H1 (cell line): ENCODE results near the gene GNG11. TPM values are rescaled to one million over a fixed set of nuclear protein-coding genes. Genes with fewer than 3 reads are reported as not detected.
A peak's percentile ranks its signal among the peaks of the same experiment; 100 is the strongest.

Source experiments
- BCL11A ChIP-seq, 2 experiments: IDR thresholded peaks; one replicate each; pipeline ENCODE4 v1.6.1; 2011; ENCODE audit warnings: low read depth in 2 of 2, low read length in 2 of 2, mild to moderate bottlenecking in 2 of 2
- CBX5 ChIP-seq: fragments of 300-800, 300-1000 bp; sonication (generic); IDR thresholded peaks from 2 replicates; pipeline ENCODE4 v1.7.1; 2016; ENCODE audit warnings: antibody characterized with exemption, low read length, low read depth
- CREB1 ChIP-seq: IDR thresholded peaks from 2 replicates; pipeline ENCODE4 v1.6.1; 2012; ENCODE audit warnings: inconsistent platforms
- CTBP2 ChIP-seq: IDR thresholded peaks from 2 replicates; pipeline ENCODE4 v1.7.0; 2011; ENCODE audit warnings: borderline replicate concordance, mild to moderate bottlenecking, moderate library complexity, mixed read lengths, low read length; ENCODE audit not compliant: insufficient read depth, insufficient read length
- FOSL1 ChIP-seq: IDR thresholded peaks from 2 replicates; pipeline ENCODE4 v1.6.1; 2011; ENCODE audit warnings: mild to moderate bottlenecking, low read depth, low read length, moderate library complexity; ENCODE audit not compliant: insufficient read depth
- KDM1A ChIP-seq: fragments of 200-600, 300-600 bp; sonication (generic); IDR thresholded peaks from 2 replicates; pipeline ENCODE4 v1.7.1; 2016; ENCODE audit warnings: mild to moderate bottlenecking, low read length, borderline replicate concordance
- NRF1 ChIP-seq: IDR thresholded peaks from 2 replicates; pipeline ENCODE4 v1.6.1; 2011; ENCODE audit warnings: mild to moderate bottlenecking, low read depth, low read length, improper control_type of control experiment
- SP1 ChIP-seq: IDR thresholded peaks from 2 replicates; pipeline ENCODE4 v1.6.1; 2011; ENCODE audit warnings: low read depth, low read length
- SP4 ChIP-seq: IDR thresholded peaks from 2 replicates; pipeline ENCODE4 v1.6.1; 2012; ENCODE audit warnings: low read length, inconsistent platforms
- SRF ChIP-seq: IDR thresholded peaks from 2 replicates; pipeline ENCODE4 v1.6.1; 2011; ENCODE audit warnings: mild to moderate bottlenecking, low read depth, low read length, moderate library complexity
- TAF1 ChIP-seq: IDR thresholded peaks from 2 replicates; pipeline ENCODE4 v1.6.1; 2011; ENCODE audit warnings: mild to moderate bottlenecking, low read depth, low read length
- TAF7 ChIP-seq: optimal IDR thresholded peaks from 2 replicates; pipeline ENCODE3; 2011; ENCODE audit warnings: low read depth, mild to moderate bottlenecking, inconsistent platforms, low read length, moderate library complexity, borderline replicate concordance
- polyA plus RNA-seq, 7 experiments: library from polyadenylated mRNA; depleted of rRNA in 3 of 7; stranded (reverse) in 5 of 7; unstranded in 2 of 7; fragments of >200 nt in 5 of 7; fragments of 200-250 nt in 2 of 7; gene quantifications; 1 replicate in 5 of 7; 2 replicates in 1 of 7; 4 replicates in 1 of 7; pipeline versions ENCODE4 v1.2.1 to v1.2.3, GENCODE V29; 2011 to 2013; ENCODE audit warnings: missing spikeins in 2 of 7, mixed read lengths in 2 of 7
- total RNA-seq: library from RNA; stranded (reverse); fragmentation: NEBNext Ultra II Directional; extraction: Animal tissue kit (Norgen Biotek cat#: 25700); gene quantifications from 2 replicates; pipeline ENCODE4 v1.2.1, GENCODE V29; 2021
- TF ChIP-seq, protein P1 (sequence below): fragments of 300-600 bp; sonication (generic); IDR thresholded peaks from 2 replicates; pipeline ENCODE4 v1.7.1; 2012; ENCODE audit warnings: low read length, moderate library complexity, mild to moderate bottlenecking, inconsistent platforms; ENCODE audit not compliant: insufficient replicate concordance

The GNG11 gene
- total and polyA plus RNA-seq, 2 of the 8 experiments (the other 6 are each of a cell fraction or from before 2014, with no cell fraction given), result 0.38 to 1.3 TPM

DNA sequence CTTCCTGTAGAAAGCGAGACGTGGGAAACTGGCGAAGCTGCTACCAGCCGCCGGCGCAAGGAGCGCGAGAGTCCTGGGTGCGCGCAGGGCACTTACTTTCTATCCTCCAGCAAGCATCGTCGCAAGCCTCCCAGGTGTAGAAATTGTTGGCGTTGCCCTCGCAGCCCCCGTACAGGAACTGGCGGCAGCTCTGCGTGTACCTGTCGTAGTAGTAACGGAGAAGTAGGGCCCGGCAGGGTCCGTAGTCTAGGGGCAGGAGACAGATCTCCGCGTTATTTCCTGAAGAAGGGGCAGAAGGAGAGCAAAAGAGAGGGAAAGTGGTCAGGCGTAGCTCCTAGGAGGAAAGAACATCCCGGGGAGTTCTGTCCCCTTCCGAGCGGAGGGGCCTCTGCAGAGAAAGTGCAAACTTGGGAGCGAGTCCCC, 31.5 kb upstream of the GNG11 start (continued):
- no peak for TF ChIP-seq CTBP2
- TF ChIP-seq CREB1, result no peak
- no peak for TF ChIP-seq FOSL1
- TF ChIP-seq NRF1, result peak; percentile 16; the same call in 1 of the 2 replicates
- TF ChIP-seq, protein P1, sequence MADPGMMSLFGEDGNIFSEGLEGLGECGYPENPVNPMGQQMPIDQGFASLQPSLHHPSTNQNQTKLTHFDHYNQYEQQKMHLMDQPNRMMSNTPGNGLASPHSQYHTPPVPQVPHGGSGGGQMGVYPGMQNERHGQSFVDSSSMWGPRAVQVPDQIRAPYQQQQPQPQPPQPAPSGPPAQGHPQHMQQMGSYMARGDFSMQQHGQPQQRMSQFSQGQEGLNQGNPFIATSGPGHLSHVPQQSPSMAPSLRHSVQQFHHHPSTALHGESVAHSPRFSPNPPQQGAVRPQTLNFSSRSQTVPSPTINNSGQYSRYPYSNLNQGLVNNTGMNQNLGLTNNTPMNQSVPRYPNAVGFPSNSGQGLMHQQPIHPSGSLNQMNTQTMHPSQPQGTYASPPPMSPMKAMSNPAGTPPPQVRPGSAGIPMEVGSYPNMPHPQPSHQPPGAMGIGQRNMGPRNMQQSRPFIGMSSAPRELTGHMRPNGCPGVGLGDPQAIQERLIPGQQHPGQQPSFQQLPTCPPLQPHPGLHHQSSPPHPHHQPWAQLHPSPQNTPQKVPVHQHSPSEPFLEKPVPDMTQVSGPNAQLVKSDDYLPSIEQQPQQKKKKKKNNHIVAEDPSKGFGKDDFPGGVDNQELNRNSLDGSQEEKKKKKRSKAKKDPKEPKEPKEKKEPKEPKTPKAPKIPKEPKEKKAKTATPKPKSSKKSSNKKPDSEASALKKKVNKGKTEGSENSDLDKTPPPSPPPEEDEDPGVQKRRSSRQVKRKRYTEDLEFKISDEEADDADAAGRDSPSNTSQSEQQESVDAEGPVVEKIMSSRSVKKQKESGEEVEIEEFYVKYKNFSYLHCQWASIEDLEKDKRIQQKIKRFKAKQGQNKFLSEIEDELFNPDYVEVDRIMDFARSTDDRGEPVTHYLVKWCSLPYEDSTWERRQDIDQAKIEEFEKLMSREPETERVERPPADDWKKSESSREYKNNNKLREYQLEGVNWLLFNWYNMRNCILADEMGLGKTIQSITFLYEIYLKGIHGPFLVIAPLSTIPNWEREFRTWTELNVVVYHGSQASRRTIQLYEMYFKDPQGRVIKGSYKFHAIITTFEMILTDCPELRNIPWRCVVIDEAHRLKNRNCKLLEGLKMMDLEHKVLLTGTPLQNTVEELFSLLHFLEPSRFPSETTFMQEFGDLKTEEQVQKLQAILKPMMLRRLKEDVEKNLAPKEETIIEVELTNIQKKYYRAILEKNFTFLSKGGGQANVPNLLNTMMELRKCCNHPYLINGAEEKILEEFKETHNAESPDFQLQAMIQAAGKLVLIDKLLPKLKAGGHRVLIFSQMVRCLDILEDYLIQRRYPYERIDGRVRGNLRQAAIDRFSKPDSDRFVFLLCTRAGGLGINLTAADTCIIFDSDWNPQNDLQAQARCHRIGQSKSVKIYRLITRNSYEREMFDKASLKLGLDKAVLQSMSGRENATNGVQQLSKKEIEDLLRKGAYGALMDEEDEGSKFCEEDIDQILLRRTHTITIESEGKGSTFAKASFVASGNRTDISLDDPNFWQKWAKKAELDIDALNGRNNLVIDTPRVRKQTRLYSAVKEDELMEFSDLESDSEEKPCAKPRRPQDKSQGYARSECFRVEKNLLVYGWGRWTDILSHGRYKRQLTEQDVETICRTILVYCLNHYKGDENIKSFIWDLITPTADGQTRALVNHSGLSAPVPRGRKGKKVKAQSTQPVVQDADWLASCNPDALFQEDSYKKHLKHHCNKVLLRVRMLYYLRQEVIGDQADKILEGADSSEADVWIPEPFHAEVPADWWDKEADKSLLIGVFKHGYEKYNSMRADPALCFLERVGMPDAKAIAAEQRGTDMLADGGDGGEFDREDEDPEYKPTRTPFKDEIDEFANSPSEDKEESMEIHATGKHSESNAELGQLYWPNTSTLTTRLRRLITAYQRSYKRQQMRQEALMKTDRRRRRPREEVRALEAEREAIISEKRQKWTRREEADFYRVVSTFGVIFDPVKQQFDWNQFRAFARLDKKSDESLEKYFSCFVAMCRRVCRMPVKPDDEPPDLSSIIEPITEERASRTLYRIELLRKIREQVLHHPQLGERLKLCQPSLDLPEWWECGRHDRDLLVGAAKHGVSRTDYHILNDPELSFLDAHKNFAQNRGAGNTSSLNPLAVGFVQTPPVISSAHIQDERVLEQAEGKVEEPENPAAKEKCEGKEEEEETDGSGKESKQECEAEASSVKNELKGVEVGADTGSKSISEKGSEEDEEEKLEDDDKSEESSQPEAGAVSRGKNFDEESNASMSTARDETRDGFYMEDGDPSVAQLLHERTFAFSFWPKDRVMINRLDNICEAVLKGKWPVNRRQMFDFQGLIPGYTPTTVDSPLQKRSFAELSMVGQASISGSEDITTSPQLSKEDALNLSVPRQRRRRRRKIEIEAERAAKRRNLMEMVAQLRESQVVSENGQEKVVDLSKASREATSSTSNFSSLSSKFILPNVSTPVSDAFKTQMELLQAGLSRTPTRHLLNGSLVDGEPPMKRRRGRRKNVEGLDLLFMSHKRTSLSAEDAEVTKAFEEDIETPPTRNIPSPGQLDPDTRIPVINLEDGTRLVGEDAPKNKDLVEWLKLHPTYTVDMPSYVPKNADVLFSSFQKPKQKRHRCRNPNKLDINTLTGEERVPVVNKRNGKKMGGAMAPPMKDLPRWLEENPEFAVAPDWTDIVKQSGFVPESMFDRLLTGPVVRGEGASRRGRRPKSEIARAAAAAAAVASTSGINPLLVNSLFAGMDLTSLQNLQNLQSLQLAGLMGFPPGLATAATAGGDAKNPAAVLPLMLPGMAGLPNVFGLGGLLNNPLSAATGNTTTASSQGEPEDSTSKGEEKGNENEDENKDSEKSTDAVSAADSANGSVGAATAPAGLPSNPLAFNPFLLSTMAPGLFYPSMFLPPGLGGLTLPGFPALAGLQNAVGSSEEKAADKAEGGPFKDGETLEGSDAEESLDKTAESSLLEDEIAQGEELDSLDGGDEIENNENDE, result no peak
- TF ChIP-seq KDM1A, result no peak
- TF ChIP-seq TAF1, result no peak; the same call in 1 of the 2 replicates
- TF ChIP-seq SP4, result no peak
- no peak for TF ChIP-seq CBX5
- TF ChIP-seq TAF7, result no peak
- no peak for TF ChIP-seq SRF
- TF ChIP-seq BCL11A (IDR thresholded peaks at IDR 0.05; ENCODE audit: low read depth in 2 of 2, low read length in 2 of 2), result no peak
- TF ChIP-seq SP1, result no peak
